Activated naive CD4-positive, alpha-beta T cell treated with anti-CD3 and anti-CD28 coated beads, Interleukin-2, amount 50 U/mL, for 24 hours (primary cell): ENCODE results near the gene UFD1.

Experiments used
- H3K27ac Mint-ChIP-seq: one replicate; pipeline ENCODE4 v1.8.0; 2021; ENCODE audit warnings: mild to moderate bottlenecking, mixed read lengths
- H3K27me3 Mint-ChIP-seq: one replicate; pipeline ENCODE4 v1.8.0; 2021; ENCODE audit warnings: mixed read lengths
- H3K36me3 Mint-ChIP-seq: one replicate; pipeline ENCODE4 v1.8.0; 2021; ENCODE audit warnings: mixed read lengths
- H3K4me1 Mint-ChIP-seq: one replicate; pipeline ENCODE4 v1.8.0; 2021; ENCODE audit warnings: mixed read lengths
- H3K4me3 Mint-ChIP-seq: one replicate; pipeline ENCODE4 v1.8.0; 2021; ENCODE audit warnings: mild to moderate bottlenecking, mixed read lengths
- H3K9me3 Mint-ChIP-seq: one replicate; pipeline ENCODE4 v1.8.0; 2021; ENCODE audit warnings: mixed read lengths

The UFD1 gene

DNA sequence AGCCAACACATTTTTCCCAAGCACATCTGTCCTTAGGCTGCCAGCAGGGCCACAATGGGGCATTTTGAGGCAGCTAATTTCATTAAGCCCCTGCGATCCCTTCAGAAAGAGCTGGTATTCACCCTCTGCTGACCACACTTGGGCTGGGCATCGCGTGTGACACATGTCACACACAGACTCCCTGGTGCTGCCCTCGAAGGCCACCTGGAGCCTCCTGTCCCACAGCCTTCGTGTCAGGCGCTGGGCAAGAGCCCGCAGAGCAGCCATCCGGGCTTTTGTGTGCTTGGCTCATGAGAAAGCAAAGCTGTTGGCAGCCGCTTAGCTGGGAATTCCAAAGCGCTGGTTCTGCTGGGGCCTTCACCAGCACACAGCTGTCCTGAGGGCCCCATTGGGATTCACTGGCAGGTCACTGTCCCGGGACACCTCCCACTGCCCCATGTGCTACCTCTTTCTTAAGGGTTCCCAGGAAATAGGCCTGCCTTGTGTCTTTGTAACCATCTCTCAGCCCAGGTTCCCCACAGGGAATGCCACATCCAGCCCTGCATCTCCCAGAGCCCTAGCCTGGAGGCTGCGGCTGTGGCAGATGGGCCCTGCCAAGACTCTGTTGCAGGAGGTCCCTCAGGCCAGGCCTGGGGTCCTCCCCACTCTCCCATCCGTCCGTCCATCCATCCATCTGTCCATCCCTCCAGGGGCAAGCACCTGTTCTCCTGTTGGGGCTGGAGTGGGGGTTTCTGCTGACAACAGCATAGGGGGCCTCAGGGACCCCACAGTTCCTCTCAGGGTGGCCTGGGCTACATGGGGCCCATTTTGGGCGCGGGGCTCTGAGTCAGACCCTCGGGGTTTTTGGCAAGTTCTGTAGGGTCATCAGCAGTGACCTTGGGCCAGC is 40.3 kb upstream of the UFD1 start:
- peaks cover 9% of the 10 kb centered on the region for H3K4me1 Mint-ChIP-seq
- no peak overlapping the region for H3K27ac Mint-ChIP-seq
- H3K27me3 Mint-ChIP-seq = peaks cover 4% of the 10 kb centered on the region
- no peaks in the 10 kb centered on the region for H3K9me3 Mint-ChIP-seq
- no peak overlapping the region for H3K4me3 Mint-ChIP-seq
- no peaks in the 10 kb centered on the region for H3K36me3 Mint-ChIP-seq

- peaks cover 8% of the 10 kb centered on the region for H3K4me1 Mint-ChIP-seq
- peaks cover 3% of the 10 kb centered on the region for H3K27me3 Mint-ChIP-seq
- H3K36me3 Mint-ChIP-seq = peaks cover 5% of the 10 kb centered on the region
- no peak overlapping the region for H3K4me3 Mint-ChIP-seq
- H3K9me3 Mint-ChIP-seq = peaks cover 4% of the 10 kb centered on the region
- peak overlapping the region; percentile 17 for H3K27ac Mint-ChIP-seq
Measured at GRCh38 chr22:19518635-19519034, 39.6 kb upstream of the UFD1 start.

GRCh38 chr22:19517919-19518611 is 39.1 kb upstream of the UFD1 start:
- H3K27ac Mint-ChIP-seq = peak overlapping the region; percentile 17

GRCh38 chr22:19517171-19517500 is 38.1 kb upstream of the UFD1 start:
- Mint-ChIP-seq H3K27ac (no peak overlapping the region), H3K27me3 (no peaks in the 10 kb centered on the region), H3K4me1 (no peaks in the 10 kb centered on the region), H3K36me3 (peaks cover 7% of the 10 kb centered on the region), H3K4me3 (no peak overlapping the region), H3K9me3 (peaks cover 8% of the 10 kb centered on the region)

More at GRCh38 chr22:19517919-19518611, 39.1 kb upstream of the UFD1 start:
- no peak overlapping the region for H3K4me3 Mint-ChIP-seq
- peaks cover 5% of the 10 kb centered on the region for H3K4me1 Mint-ChIP-seq
- H3K27me3 Mint-ChIP-seq = peaks cover 2% of the 10 kb centered on the region
- peaks cover 6% of the 10 kb centered on the region for H3K36me3 Mint-ChIP-seq
- H3K9me3 Mint-ChIP-seq = peaks cover 8% of the 10 kb centered on the region

DNA sequence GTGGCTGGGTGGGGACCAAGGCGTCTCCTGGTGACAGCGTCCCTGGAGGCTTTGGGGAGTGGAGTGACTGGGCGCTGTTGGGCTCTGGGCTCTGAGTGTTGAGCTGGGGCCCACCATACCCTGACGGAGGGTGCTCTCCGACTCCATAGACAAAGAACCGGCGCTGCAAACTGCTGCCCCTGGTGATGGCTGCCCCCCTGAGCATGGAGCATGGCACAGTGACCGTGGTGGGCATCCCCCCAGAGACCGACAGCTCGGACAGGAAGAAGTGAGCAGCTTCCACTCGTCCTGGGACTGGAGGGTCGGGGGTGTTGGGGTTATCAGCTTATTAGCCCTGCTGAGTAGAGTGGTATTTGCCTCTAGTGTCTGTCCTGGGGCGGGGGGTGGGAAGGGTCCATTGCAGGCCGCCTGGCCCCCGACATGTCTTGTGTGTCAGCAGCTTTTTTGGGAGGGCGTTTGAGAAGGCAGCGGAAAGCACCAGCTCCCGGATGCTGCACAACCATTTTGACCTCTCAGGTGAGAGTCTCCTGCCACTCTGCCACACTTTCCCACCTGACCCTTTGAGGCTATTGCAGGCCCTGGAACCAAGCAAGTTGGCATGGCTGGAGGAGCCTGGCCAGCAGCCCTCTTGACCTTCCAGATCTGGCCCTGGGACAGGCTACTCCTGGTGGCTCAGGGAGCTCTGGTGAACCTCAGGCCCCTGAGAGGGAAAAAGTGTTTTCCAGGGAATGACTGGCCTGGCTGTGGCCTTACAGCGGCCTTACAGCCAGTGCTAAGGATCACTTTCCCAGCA is 37.6 kb upstream of the UFD1 start:
- Mint-ChIP-seq H3K36me3 (peaks cover 7% of the 10 kb centered on the region), H3K9me3 (peaks cover 8% of the 10 kb centered on the region), H3K4me1 (no peaks in the 10 kb centered on the region), H3K27ac (no peak overlapping the region), H3K4me3 (no peak overlapping the region), H3K27me3 (no peaks in the 10 kb centered on the region)

GRCh38 chr22:19515654-19516377 is 36.8 kb upstream of the UFD1 start:
- Mint-ChIP-seq H3K36me3 (peaks cover 7% of the 10 kb centered on the region), H3K27ac (no peak overlapping the region), H3K9me3 (peaks cover 8% of the 10 kb centered on the region), H3K4me1 (no peaks in the 10 kb centered on the region), H3K27me3 (no peaks in the 10 kb centered on the region), H3K4me3 (no peak overlapping the region)

- Mint-ChIP-seq H3K27me3 (no peaks in the 10 kb centered on the region), H3K9me3 (peaks cover 8% of the 10 kb centered on the region), H3K4me1 (no peaks in the 10 kb centered on the region), H3K4me3 (no peak overlapping the region), H3K27ac (no peak overlapping the region), H3K36me3 (peaks cover 7% of the 10 kb centered on the region)
Measured at GRCh38 chr22:19514831-19515565, 36.0 kb upstream of the UFD1 start.

DNA sequence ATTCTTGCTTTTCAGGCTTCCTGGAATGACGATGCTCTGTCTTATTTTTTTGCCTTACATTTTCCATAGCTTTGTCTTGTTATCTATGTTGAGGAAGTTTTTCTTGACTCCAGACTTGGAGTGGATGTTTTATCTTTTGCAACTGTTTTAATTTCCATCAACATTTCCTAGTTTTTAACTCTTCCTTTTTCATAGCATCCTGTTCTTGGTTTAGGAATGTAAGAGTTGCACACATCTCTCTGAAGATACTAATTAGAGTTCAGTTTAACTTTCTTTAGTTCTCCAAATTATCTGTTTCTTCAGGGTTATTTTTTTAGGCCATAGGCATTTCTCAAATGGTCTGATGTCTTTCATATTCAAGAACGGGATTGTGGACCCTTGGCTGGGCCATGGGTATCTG is 34.8 kb upstream of the UFD1 start:
- peaks cover 8% of the 10 kb centered on the region for H3K9me3 Mint-ChIP-seq
- H3K4me3 Mint-ChIP-seq = no peak overlapping the region
- peak overlapping the region; percentile 13 for H3K27ac Mint-ChIP-seq
- H3K27me3 Mint-ChIP-seq = no peaks in the 10 kb centered on the region
- no peaks in the 10 kb centered on the region for H3K4me1 Mint-ChIP-seq
- peaks cover 7% of the 10 kb centered on the region for H3K36me3 Mint-ChIP-seq

DNA sequence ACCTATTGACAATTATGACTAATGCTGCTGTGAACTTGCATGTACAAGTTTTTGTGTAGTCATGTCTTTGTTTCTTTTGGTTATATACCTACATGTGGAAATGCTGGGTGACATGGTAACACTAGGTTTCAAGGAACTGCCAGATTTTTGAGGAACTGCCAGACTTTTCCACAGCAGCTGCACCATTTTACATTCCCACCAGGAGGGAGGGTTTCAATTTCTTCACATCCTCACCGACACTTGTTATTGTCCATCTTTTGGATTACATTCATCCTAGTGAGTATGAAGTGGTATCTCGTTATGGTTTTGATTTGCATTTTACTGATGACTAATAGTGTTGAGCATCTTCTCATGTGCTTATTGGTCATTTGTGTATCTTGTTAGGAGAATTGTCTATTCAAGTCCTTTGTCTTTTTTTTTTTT is 31.9 kb upstream of the UFD1 start:
- peaks cover 3% of the 10 kb centered on the region for H3K4me1 Mint-ChIP-seq
- no peak overlapping the region for H3K4me3 Mint-ChIP-seq
- no peak overlapping the region for H3K27ac Mint-ChIP-seq
- H3K27me3 Mint-ChIP-seq = no peaks in the 10 kb centered on the region
- peaks cover 7% of the 10 kb centered on the region for H3K36me3 Mint-ChIP-seq
- H3K9me3 Mint-ChIP-seq = peaks cover 8% of the 10 kb centered on the region

GRCh38 chr22:19509923-19510322 is 30.9 kb upstream of the UFD1 start:
- Mint-ChIP-seq H3K4me3 (no peak overlapping the region), H3K27me3 (no peaks in the 10 kb centered on the region), H3K4me1 (peaks cover 13% of the 10 kb centered on the region), H3K9me3 (peaks cover 8% of the 10 kb centered on the region), H3K27ac (no peak overlapping the region), H3K36me3 (peaks cover 7% of the 10 kb centered on the region)

DNA sequence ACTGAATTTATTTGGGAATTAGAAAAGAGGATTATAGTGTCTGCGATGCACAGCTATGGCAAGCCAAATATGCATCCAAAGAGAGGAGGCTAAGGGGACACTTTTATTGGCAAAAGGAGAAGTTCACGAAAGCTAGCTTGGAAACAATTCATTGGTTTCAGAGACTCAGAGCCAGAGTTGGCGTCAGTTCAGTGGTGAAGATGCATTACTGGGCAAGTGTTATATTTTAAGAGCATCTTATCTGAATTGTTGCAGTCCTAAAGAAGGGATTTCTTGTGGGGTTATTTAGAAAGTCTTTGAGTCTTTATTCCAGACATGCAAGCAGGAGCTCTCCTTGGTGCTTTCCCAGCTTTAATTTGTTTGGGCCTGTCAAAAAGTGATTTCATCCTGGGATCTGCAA is 30.2 kb upstream of the UFD1 start:
- Mint-ChIP-seq H3K36me3 (peaks cover 7% of the 10 kb centered on the region), H3K27ac (no peak overlapping the region), H3K4me1 (peaks cover 18% of the 10 kb centered on the region)

DNA sequence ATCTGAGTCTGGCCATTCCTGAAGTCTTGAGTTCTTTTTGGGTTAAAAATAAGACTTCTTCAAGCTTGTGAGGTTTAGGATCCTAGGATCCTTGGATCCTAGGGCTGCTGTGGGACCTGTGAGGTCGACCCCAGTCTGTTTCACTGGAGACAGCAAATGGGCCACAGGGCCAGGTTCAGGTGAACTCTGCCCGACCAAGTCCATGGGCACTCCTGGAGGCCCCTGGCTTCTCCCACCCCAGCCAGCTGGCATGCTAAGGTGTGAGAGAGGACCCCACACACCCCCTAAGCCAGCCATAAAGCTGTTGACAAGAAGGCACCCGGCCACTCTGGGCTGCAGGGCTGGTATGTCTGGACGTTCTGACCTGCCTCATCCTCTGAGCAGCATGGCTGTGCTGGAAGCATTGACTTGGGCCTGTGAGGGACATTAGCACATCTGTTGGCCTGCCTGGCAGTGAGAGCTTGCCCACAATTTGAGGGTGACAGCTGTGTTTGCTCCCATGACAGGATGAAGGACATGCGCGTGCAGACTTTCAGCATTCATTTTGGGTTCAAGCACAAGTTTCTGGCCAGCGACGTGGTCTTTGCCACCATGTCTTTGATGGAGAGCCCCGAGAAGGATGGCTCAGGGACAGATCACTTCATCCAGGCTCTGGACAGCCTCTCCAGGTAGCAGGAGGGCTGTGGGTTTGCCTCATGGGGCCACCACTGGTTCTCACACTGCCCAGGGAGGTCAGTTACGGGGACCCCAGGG is 29.2 kb upstream of the UFD1 start:
- H3K36me3 Mint-ChIP-seq = peaks cover 2% of the 10 kb centered on the region
- no peaks in the 10 kb centered on the region for H3K27me3 Mint-ChIP-seq
- H3K4me3 Mint-ChIP-seq = no peak overlapping the region
- H3K9me3 Mint-ChIP-seq = no peaks in the 10 kb centered on the region
- no peak overlapping the region for H3K27ac Mint-ChIP-seq
- H3K4me1 Mint-ChIP-seq = peaks cover 18% of the 10 kb centered on the region

More for the DNA sequence above, 30.2 kb upstream of the UFD1 start:
- H3K27me3 Mint-ChIP-seq = no peaks in the 10 kb centered on the region
- H3K9me3 Mint-ChIP-seq = peaks cover 8% of the 10 kb centered on the region
- H3K4me3 Mint-ChIP-seq = no peak overlapping the region

GRCh38 chr22:19507534-19507861 is 28.5 kb upstream of the UFD1 start:
- no peak overlapping the region for H3K27ac Mint-ChIP-seq
- H3K4me3 Mint-ChIP-seq = no peak overlapping the region
- H3K9me3 Mint-ChIP-seq = no peaks in the 10 kb centered on the region
- H3K36me3 Mint-ChIP-seq = peaks cover under 1% of the 10 kb centered on the region
- peaks cover 18% of the 10 kb centered on the region for H3K4me1 Mint-ChIP-seq
- H3K27me3 Mint-ChIP-seq = no peaks in the 10 kb centered on the region

DNA sequence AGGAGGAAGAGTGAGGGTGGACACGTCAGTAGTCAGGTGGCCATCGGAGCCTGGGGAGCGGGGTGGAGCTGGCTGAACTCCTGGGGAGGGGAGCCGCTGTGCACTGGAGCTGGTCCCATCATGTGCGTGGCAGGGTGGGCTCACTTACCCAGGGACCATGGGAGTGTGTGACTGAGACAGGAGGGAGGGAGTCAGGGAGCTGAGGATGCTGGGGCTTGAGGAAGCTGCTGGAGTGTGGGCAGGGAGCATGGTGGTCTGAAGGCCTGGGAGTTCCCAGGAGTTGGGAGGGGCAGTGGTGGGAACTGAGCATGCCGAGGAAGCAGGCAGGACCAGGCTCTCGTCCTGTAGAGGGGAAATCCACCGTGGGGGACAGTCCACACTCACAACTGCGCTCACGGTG is 27.2 kb upstream of the UFD1 start:
- Mint-ChIP-seq H3K27me3 (no peaks in the 10 kb centered on the region), H3K27ac (peak overlapping the region; percentile 57), H3K4me3 (no peak overlapping the region), H3K9me3 (no peaks in the 10 kb centered on the region), H3K4me1 (peaks cover 18% of the 10 kb centered on the region), H3K36me3 (no peaks in the 10 kb centered on the region)
